Body of pancreas (tissue), 4 donors: Measurements from ENCODE around the gene MPHOSPH9. TPM values are rescaled to one million over a fixed set of nuclear protein-coding genes. Genes with fewer than 3 reads are reported as not detected.

ENCODE experiments used
- ATAC-seq: fragments of 150-250 bp; one replicate; pipeline ENCODE4 v1.9.1; 2016
- DNase-seq, 4 donors: peaks; one replicate each; pipeline ENCODE4 v3.0.0-alpha.2; 2019
- H3K27ac ChIP-seq, 4 donors: fragments of 200-600 bp; sonication (generic); 1 replicate in 3 of 4; 2 replicates in 1 of 4; pipeline versions ENCODE4 v1.5.1 to v1.6.1; 2016 to 2019; ENCODE audit warnings: mild to moderate bottlenecking in 1 of 4, mixed read lengths in 1 of 4, moderate library complexity in 1 of 4
- H3K27me3 ChIP-seq, 2 donors: fragments of 200-600 bp; sonication (generic); one replicate each; pipeline ENCODE4 v1.6.0; 2016; ENCODE audit warnings: mild to moderate bottlenecking in 1 of 2
- H3K36me3 ChIP-seq, 2 donors: fragments of 200-600 bp; sonication (generic); replicated peaks in 1 of 2; 2 replicates each; pipeline ENCODE4 v1.5.1; 2016; ENCODE audit warnings: low read depth in 2 of 2; ENCODE audit not compliant: insufficient read depth in 1 of 2
- H3K4me1 ChIP-seq: fragments of 200-600 bp; sonication (generic); one replicate; pipeline ENCODE4 v1.6.0; 2016
- H3K4me3 ChIP-seq, 2 donors: fragments of 200-600 bp; sonication (generic); 1 replicate in 1 of 2; 2 replicates in 1 of 2; pipeline ENCODE4 v1.5.1; 2016 to 2019
- H3K9me3 ChIP-seq, 3 donors: fragments of 200-600 bp; sonication (generic); 1 replicate in 2 of 3; 2 replicates in 1 of 3; pipeline ENCODE4 v1.5.1; 2016
- CTCF ChIP-seq, 7 experiments: fragments of 450-650 bp in 4 of 7; fragments of 200-600 bp in 3 of 7; sonication (generic) in 3 of 7; IDR thresholded peaks; one replicate each; pipeline ENCODE4 v1.5.1; 2016 to 2019; ENCODE audit warnings: antibody characterized with exemption in 7 of 7
- POLR2A ChIP-seq, 3 donors: fragments of 450-650 bp; IDR thresholded peaks; one replicate each; pipeline ENCODE4 v1.6.1; 2016; ENCODE audit warnings: antibody characterized with exemption in 3 of 3, mild to moderate bottlenecking in 2 of 3
- WGBS, 2 donors: methylation state at CpG; one replicate each; pipeline ENCODE4 v1.1.5; 2017; 5-methylcytosine and 5-hydroxymethylcytosine counted together
- intact Hi-C: fragments of 100-400 bp; cut with DNase I; formaldehyde crosslinking; loops from one replicate; pipeline ENCODE4 v1.15.1; 2023
- total RNA-seq, 2 donors: library from RNA; depleted of rRNA; stranded (reverse); fragments of >200 nt; gene quantifications; one replicate each; pipeline ENCODE4 v1.1.0, GENCODE V29; 2016

Gene MPHOSPH9
- total RNA-seq, 2 donors from 2014 or later, result 13.5 to 42.5 TPM

- TF ChIP-seq POLR2A (IDR thresholded peaks at IDR 0.05) (no peak), CTCF (IDR thresholded peaks at IDR 0.05) (no peak)
- Histone ChIP-seq H3K27me3 (no peaks in the 10 kb centered on the region), H3K27ac (no peak overlapping the region), H3K4me3 (no peak overlapping the region), H3K9me3 (no peaks in the 10 kb centered on the region), H3K36me3 (no peaks in the 10 kb centered on the region), H3K4me1 (peaks cover 4% of the 10 kb centered on the region)
- peak in 2 of 4 donors; percentile 32 to 60 for DNase-seq
- intact Hi-C loops, result no loop called here
- peak; percentile 45 for ATAC-seq
- 72 to 81% methylated on average over 6 of the region's 6 CpGs for WGBS, 2 donors
Observed at GRCh38 chr12:123126294-123127181, 106.4 kb downstream of the MPHOSPH9 start.

- Histone ChIP-seq H3K27me3 (no peaks in the 10 kb centered on the region), H3K9me3 (no peaks in the 10 kb centered on the region), H3K36me3 (no peaks in the 10 kb centered on the region), H3K4me1 (no peaks in the 10 kb centered on the region), H3K4me3 (no peak overlapping the region), H3K27ac (no peak overlapping the region)
- DNase-seq (no peak), ATAC-seq (no peak)
- intact Hi-C loops, result no loop called here
- 87% methylated on average over 3 of the region's 3 CpGs for WGBS, 2 donors
- TF ChIP-seq POLR2A (IDR thresholded peaks at IDR 0.05) (no peak), CTCF (IDR thresholded peaks at IDR 0.05) (no peak)
Observed at GRCh38 chr12:123122626-123123025, 110.3 kb downstream of the MPHOSPH9 start.

GRCh38 chr12:123121670-123122069 lies 111.3 kb downstream of the MPHOSPH9 start:
- WGBS, 2 donors, result 86 to 91% methylated on average over 6 of the region's 6 CpGs
- Histone ChIP-seq H3K4me1 (no peaks in the 10 kb centered on the region), H3K27ac (no peak overlapping the region), H3K9me3 (no peaks in the 10 kb centered on the region), H3K36me3 (no peaks in the 10 kb centered on the region), H3K4me3 (no peak overlapping the region), H3K27me3 (no peaks in the 10 kb centered on the region)
- intact Hi-C loops, result no loop called here
- ATAC-seq (no peak), DNase-seq (no peak)
- no peak for TF ChIP-seq CTCF (IDR thresholded peaks at IDR 0.05)

DNA sequence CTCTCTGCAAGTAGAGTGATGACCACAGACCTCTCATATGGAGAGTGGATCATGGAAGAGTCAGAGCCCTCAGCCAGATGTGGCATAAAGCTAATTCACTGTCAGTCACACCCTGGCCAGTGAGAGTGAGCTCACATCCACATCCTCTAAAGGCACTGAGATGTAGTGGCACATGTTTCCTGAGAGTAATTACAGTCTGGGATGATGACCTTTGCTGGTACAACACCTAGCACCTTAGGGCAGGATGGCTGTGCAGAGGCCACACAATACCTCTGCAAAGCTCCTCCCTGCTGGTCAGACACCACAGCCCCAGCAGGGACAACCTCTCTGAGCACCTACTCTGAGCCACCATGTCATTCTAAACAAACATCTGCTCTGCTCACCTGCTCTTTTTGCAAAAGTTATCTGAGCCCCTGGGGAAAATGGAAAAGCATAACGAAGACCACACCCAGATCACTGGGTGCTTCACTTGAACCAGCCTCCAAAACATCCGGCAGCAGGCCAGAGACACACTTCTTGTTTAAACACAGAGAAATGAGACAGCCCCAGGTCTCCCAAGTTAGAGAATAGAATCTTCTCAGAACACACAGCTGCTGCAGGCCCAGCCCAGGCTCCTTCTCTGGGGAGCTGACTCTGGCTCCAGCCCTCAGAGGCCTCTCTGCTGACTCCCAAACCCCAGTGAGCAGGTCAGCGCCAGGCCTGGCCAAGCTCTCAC lies 112.3 kb downstream of the MPHOSPH9 start:
- TF ChIP-seq POLR2A (IDR thresholded peaks at IDR 0.05) (no peak), CTCF (IDR thresholded peaks at IDR 0.05) (no peak)
- H3K27ac ChIP-seq, result no peak overlapping the region
- intact Hi-C loops, result no loop called here
- peaks cover 7% of the 10 kb centered on the region for H3K4me1 ChIP-seq
- no peak for DNase-seq
- WGBS, 2 donors, result 74 to 83% methylated on average over 1 to 3 of the region's 3 CpGs
- no peaks in the 10 kb centered on the region for H3K9me3 ChIP-seq
- H3K27me3 ChIP-seq, result no peaks in the 10 kb centered on the region
- no peak for ATAC-seq
- no peaks in the 10 kb centered on the region for H3K36me3 ChIP-seq
- H3K4me3 ChIP-seq, result no peak overlapping the region
